Immature natural killer cell (primary cell): Measurements from ENCODE around the gene NSF. TPM values are rescaled to one million over a fixed set of nuclear protein-coding genes. Genes with fewer than 3 reads are reported as not detected.
"Not testable (repeated sequence)": the region's sequence is repeated elsewhere in the genome, so short reads cannot be mapped to it uniquely, and the experiment has no call there.

Experiments
- DNase-seq, 3 donors: peaks; one replicate each; pipeline ENCODE4 v3.0.0; 2022; ENCODE audit warnings: mixed read lengths in 1 of 3
- H3K27ac Mint-ChIP-seq, 6 donors: one replicate each; pipeline ENCODE4 v1.8.0; 2020; ENCODE audit warnings: mixed read lengths in 6 of 6, mild to moderate bottlenecking in 5 of 6, inconsistent platforms in 4 of 6, moderate library complexity in 3 of 6
- H3K27me3 Mint-ChIP-seq, 3 donors: one replicate each; pipeline ENCODE4 v1.8.0; 2020 to 2021; ENCODE audit warnings: low read depth in 3 of 3, mild to moderate bottlenecking in 3 of 3, mixed read lengths in 3 of 3, moderate library complexity in 3 of 3, inconsistent platforms in 1 of 3
- H3K36me3 Mint-ChIP-seq, 3 donors: one replicate each; pipeline ENCODE4 v1.8.0; 2020; ENCODE audit warnings: mixed read lengths in 3 of 3, inconsistent platforms in 2 of 3, mild to moderate bottlenecking in 2 of 3
- H3K4me1 Mint-ChIP-seq, 2 donors: one replicate each; pipeline ENCODE4 v1.8.0; 2020; ENCODE audit warnings: inconsistent platforms in 2 of 2, mild to moderate bottlenecking in 2 of 2, mixed read lengths in 2 of 2, moderate library complexity in 1 of 2
- H3K4me3 Mint-ChIP-seq, 5 donors: one replicate each; pipeline ENCODE4 v1.8.0; 2020; ENCODE audit warnings: mild to moderate bottlenecking in 5 of 5, mixed read lengths in 5 of 5, inconsistent platforms in 3 of 5, moderate library complexity in 3 of 5
- H3K9me3 Mint-ChIP-seq, 6 donors: one replicate each; pipeline ENCODE4 v1.8.0; 2020; ENCODE audit warnings: mild to moderate bottlenecking in 6 of 6, mixed read lengths in 6 of 6, inconsistent platforms in 4 of 6, moderate library complexity in 3 of 6
- polyA plus RNA-seq, 3 donors: library from polyadenylated mRNA; unstranded; fragments of 300-500 nt; fragmentation: Illumina TruSeq; gene quantifications; one replicate each; pipeline ENCODE4 v1.2.3, GENCODE V29; 2021

Gene NSF
- 10 to 100 TPM in 2 of 3 donors, 1 to 10 TPM in 1; 8.3 to 22.0 (median 10.3) TPM for polyA plus RNA-seq

- H3K4me3 Mint-ChIP-seq = not testable (repeated sequence)
These were observed at the start of gene NSF for GRCh38 chr17:46590157-46591146. Gene NSF, plus strand, starts transcription at chr17:46590669. Its CDS starts 107 bp downstream, at chr17:46590776.

GRCh38 chr17:46548607-46549006 is 41.9 kb upstream of the NSF start:
- H3K27ac Mint-ChIP-seq, H3K4me1 Mint-ChIP-seq, H3K9me3 Mint-ChIP-seq, H3K27me3 Mint-ChIP-seq, H3K4me3 Mint-ChIP-seq: not testable (repeated sequence)
- H3K36me3 Mint-ChIP-seq = peaks cover 4 to 10% (median 8%) of the 10 kb centered on the region in 3 donors
- peak in 1 of 3 donors; percentile 19 for DNase-seq

More at GRCh38 chr17:46590157-46591146, at the start of gene NSF:
- not testable (repeated sequence) for H3K36me3 Mint-ChIP-seq, H3K27ac Mint-ChIP-seq, H3K9me3 Mint-ChIP-seq, DNase-seq, H3K4me1 Mint-ChIP-seq, H3K27me3 Mint-ChIP-seq

- not testable (repeated sequence) for H3K36me3 Mint-ChIP-seq, H3K27ac Mint-ChIP-seq, DNase-seq, H3K27me3 Mint-ChIP-seq, H3K4me1 Mint-ChIP-seq, H3K9me3 Mint-ChIP-seq, H3K4me3 Mint-ChIP-seq
These were observed 31.3 kb upstream of the NSF start for GRCh38 chr17:46559155-46559554.

- DNase-seq, H3K27ac Mint-ChIP-seq, H3K9me3 Mint-ChIP-seq, H3K4me1 Mint-ChIP-seq, H3K36me3 Mint-ChIP-seq, H3K27me3 Mint-ChIP-seq, H3K4me3 Mint-ChIP-seq: not testable (repeated sequence)
These were observed 30.4 kb upstream of the NSF start for GRCh38 chr17:46560048-46560447.

GRCh38 chr17:46566284-46566683 is 24.2 kb upstream of the NSF start:
- H3K4me1 Mint-ChIP-seq, H3K27ac Mint-ChIP-seq, H3K9me3 Mint-ChIP-seq, H3K4me3 Mint-ChIP-seq, DNase-seq, H3K36me3 Mint-ChIP-seq, H3K27me3 Mint-ChIP-seq: not testable (repeated sequence)

GRCh38 chr17:46566980-46567379 is 23.5 kb upstream of the NSF start:
- H3K27me3 Mint-ChIP-seq, DNase-seq, H3K4me3 Mint-ChIP-seq, H3K9me3 Mint-ChIP-seq, H3K36me3 Mint-ChIP-seq, H3K4me1 Mint-ChIP-seq, H3K27ac Mint-ChIP-seq: not testable (repeated sequence)

GRCh38 chr17:46571796-46572195 is 18.7 kb upstream of the NSF start:
- not testable (repeated sequence) for H3K4me3 Mint-ChIP-seq, H3K27ac Mint-ChIP-seq, H3K27me3 Mint-ChIP-seq, DNase-seq, H3K9me3 Mint-ChIP-seq, H3K36me3 Mint-ChIP-seq, H3K4me1 Mint-ChIP-seq

GRCh38 chr17:46579083-46580075 is 11.1 kb upstream of the NSF start, which contains the start of gene ARL17A:
Gene ARL17A, minus strand, starts transcription at chr17:46579691. Its CDS starts 3,369 bp downstream, at chr17:46576322.
- H3K4me1 Mint-ChIP-seq, H3K27me3 Mint-ChIP-seq, H3K9me3 Mint-ChIP-seq, H3K36me3 Mint-ChIP-seq: not testable (repeated sequence)
- peak within 1 kb of the TSS in 2 of 6 donors; percentile 62 for H3K27ac Mint-ChIP-seq
- H3K4me3 Mint-ChIP-seq = peak within 1 kb of the TSS in 4 of 5 donors; percentile 55 to 76 (median 68)
- peak; percentile 86 to 89 (median 87) for DNase-seq

GRCh38 chr17:46580082-46580481 is 10.4 kb upstream of the NSF start:
- DNase-seq = peak in 1 of 3 donors; percentile 13
- not testable (repeated sequence) for H3K27ac Mint-ChIP-seq, H3K27me3 Mint-ChIP-seq, H3K4me1 Mint-ChIP-seq, H3K36me3 Mint-ChIP-seq, H3K9me3 Mint-ChIP-seq
- peak overlapping the region in 4 of 5 donors; percentile 55 to 76 (median 68) for H3K4me3 Mint-ChIP-seq

- not testable (repeated sequence) for H3K27ac Mint-ChIP-seq, H3K4me1 Mint-ChIP-seq, H3K4me3 Mint-ChIP-seq, H3K27me3 Mint-ChIP-seq, H3K9me3 Mint-ChIP-seq, DNase-seq, H3K36me3 Mint-ChIP-seq
These were observed 5.0 kb upstream of the NSF start for GRCh38 chr17:46585444-46585843.

- H3K27ac Mint-ChIP-seq, H3K27me3 Mint-ChIP-seq, H3K4me3 Mint-ChIP-seq, H3K36me3 Mint-ChIP-seq, H3K4me1 Mint-ChIP-seq, H3K9me3 Mint-ChIP-seq, DNase-seq: not testable (repeated sequence)
These were observed 863 bp downstream of the NSF start for GRCh38 chr17:46591332-46591731.

- not testable (repeated sequence) for H3K4me1 Mint-ChIP-seq, H3K36me3 Mint-ChIP-seq, H3K27ac Mint-ChIP-seq, H3K4me3 Mint-ChIP-seq, H3K27me3 Mint-ChIP-seq, H3K9me3 Mint-ChIP-seq, DNase-seq
These were observed 8.0 kb downstream of the NSF start for GRCh38 chr17:46598344-46598931.

GRCh38 chr17:46600767-46601166 is 10.3 kb downstream of the NSF start:
- DNase-seq, H3K36me3 Mint-ChIP-seq, H3K9me3 Mint-ChIP-seq, H3K27ac Mint-ChIP-seq, H3K27me3 Mint-ChIP-seq, H3K4me1 Mint-ChIP-seq, H3K4me3 Mint-ChIP-seq: not testable (repeated sequence)

GRCh38 chr17:46603125-46603524 is 12.7 kb downstream of the NSF start:
- not testable (repeated sequence) for H3K27ac Mint-ChIP-seq, H3K9me3 Mint-ChIP-seq, DNase-seq, H3K27me3 Mint-ChIP-seq, H3K4me1 Mint-ChIP-seq, H3K36me3 Mint-ChIP-seq, H3K4me3 Mint-ChIP-seq
